ENCODE measurements around the gene ARHGAP26. TPM values are rescaled to one million over a fixed set of nuclear protein-coding genes. Genes with fewer than 3 reads are reported as not detected.

ARHGAP26 gene
- total RNA-seq, 1 experiment from 2014 or later, result 34.5 TPM

DNA sequence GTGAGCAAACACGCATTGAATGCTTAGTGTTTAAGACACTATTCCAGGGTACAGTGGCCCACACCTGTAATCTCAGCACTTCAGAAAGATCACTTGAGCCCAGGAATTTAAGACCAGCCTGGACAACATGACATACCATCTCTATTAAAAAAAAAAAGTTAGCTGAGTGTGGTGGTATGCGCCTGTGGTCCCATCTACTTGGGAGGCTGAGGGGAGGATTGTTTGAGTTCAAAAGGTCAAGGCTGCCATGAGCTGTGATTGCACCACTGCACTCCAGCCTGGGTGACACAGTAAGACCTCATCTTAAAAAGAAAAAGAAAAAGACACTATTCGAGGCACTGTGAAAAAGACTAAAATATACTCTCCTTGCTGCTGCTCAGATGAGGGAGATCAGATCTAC is 392.6 kb downstream of the ARHGAP26 start:
- Histone ChIP-seq H3K27me3 (ENCODE audit: insufficient read depth, low read length) (no peaks in the 10 kb centered on the region), H3K9me3 (ENCODE audit: control insufficient read depth in 1 of 2, insufficient read depth in 1 of 2, low read depth in 1 of 2, low read length in 2 of 2) (no peaks in the 10 kb centered on the region), H3K27ac (ENCODE audit: low read depth, low read length) (no peak overlapping the region), H3K36me3 (ENCODE audit: control insufficient read depth in 1 of 2, insufficient read depth in 2 of 2, low read length in 2 of 2) (no peaks in the 10 kb centered on the region), H3K4me3 (replicated peaks in 1 of 2; ENCODE audit: low read depth in 1 of 2, low read length in 2 of 2) (no peak overlapping the region), H3K79me2 (ENCODE audit: insufficient read depth, low read length) (no peaks in the 10 kb centered on the region), H3K9me2 (ENCODE audit: insufficient read depth) (no peaks in the 10 kb centered on the region), H4K20me1 (ENCODE audit: insufficient read depth) (no peaks in the 10 kb centered on the region), H3K4me2 (ENCODE audit: low read length) (no peak overlapping the region), H3K9ac (ENCODE audit: low read length) (no peak overlapping the region), H2AFZ (ENCODE audit: low read depth, low read length, poor library complexity, severe bottlenecking) (no peak overlapping the region), H3K4me1 (ENCODE audit: control insufficient read depth in 1 of 2, insufficient read depth in 2 of 2, low read length in 2 of 2) (no peaks in the 10 kb centered on the region)
- ChIA-PET CTCF (no interaction called here), POLR2A (no interaction called here), RAD21 (ENCODE audit: low non-redundant PET in 1 of 2, low total read pairs in 2 of 2, uncharacterized antibody in 2 of 2, unreplicated experiment in 2 of 2) (no interaction called here)
- no peak for DNase-seq (ENCODE audit: low read depth, low spot score)
- no peak for ATAC-seq
- no TSS peak for BruUV-seq (replicated peaks)
- intact Hi-C loops (cut with micrococcal nuclease), result no loop called here
- TF ChIP-seq, protein P1, sequence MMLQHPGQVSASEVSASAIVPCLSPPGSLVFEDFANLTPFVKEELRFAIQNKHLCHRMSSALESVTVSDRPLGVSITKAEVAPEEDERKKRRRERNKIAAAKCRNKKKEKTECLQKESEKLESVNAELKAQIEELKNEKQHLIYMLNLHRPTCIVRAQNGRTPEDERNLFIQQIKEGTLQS (IDR thresholded peaks at IDR 0.05), result no peak
- TF ChIP-seq EGR1 (IDR thresholded peaks at IDR 0.05; ENCODE audit: low read depth) (no peak), SIN3A (IDR thresholded peaks at IDR 0.05; ENCODE audit: low read depth) (no peak), POLR2A (IDR thresholded peaks at IDR 0.05; ENCODE audit: borderline replicate concordance, extremely low read depth, insufficient read depth, insufficient read length) (no peak), EZH2phosphoT487 (IDR thresholded peaks at IDR 0.05; ENCODE audit: borderline replicate concordance) (no peak), SRF (IDR thresholded peaks at IDR 0.05; ENCODE audit: low read depth) (no peak)
- TF ChIP-seq, protein P2, sequence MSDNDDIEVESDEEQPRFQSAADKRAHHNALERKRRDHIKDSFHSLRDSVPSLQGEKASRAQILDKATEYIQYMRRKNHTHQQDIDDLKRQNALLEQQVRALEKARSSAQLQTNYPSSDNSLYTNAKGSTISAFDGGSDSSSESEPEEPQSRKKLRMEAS (IDR thresholded peaks at IDR 0.05), result no peak
- TF ChIP-seq, protein P3, sequence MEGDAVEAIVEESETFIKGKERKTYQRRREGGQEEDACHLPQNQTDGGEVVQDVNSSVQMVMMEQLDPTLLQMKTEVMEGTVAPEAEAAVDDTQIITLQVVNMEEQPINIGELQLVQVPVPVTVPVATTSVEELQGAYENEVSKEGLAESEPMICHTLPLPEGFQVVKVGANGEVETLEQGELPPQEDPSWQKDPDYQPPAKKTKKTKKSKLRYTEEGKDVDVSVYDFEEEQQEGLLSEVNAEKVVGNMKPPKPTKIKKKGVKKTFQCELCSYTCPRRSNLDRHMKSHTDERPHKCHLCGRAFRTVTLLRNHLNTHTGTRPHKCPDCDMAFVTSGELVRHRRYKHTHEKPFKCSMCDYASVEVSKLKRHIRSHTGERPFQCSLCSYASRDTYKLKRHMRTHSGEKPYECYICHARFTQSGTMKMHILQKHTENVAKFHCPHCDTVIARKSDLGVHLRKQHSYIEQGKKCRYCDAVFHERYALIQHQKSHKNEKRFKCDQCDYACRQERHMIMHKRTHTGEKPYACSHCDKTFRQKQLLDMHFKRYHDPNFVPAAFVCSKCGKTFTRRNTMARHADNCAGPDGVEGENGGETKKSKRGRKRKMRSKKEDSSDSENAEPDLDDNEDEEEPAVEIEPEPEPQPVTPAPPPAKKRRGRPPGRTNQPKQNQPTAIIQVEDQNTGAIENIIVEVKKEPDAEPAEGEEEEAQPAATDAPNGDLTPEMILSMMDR (IDR thresholded peaks at IDR 0.05 in 2 of 3, conservative IDR thresholded peaks at IDR 0.05 in 1 of 3; ENCODE audit: borderline replicate concordance in 1 of 3, insufficient read depth in 1 of 3, low read depth in 2 of 3, low read length in 2 of 3), result no peak

DNA sequence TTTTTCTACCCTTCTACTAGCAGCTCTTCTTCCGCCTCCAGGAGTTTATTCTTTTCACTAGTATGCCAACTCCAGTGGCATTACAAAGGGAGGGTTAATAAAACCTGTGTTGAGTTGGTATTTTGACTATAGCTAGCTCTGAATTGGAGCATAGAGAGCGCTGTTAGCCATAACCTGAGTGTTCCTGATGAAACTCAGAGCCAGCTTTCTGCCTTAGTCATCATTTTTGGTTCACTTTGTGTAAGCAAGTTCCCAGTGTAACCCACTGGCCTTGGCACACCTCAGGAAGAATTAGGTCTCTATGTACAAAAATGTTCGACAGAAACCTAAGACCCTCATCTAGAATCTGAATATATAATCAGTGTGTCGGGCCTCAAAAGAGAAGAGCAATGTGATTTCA is 394.4 kb downstream of the ARHGAP26 start:
- Histone ChIP-seq H3K9me3 (ENCODE audit: control insufficient read depth in 1 of 2, insufficient read depth in 1 of 2, low read depth in 1 of 2, low read length in 2 of 2) (no peaks in the 10 kb centered on the region), H3K27me3 (ENCODE audit: insufficient read depth, low read length) (no peaks in the 10 kb centered on the region), H2AFZ (ENCODE audit: low read depth, low read length, poor library complexity, severe bottlenecking) (no peak overlapping the region), H3K9me2 (ENCODE audit: insufficient read depth) (no peaks in the 10 kb centered on the region), H3K4me3 (replicated peaks in 1 of 2; ENCODE audit: low read depth in 1 of 2, low read length in 2 of 2) (no peak overlapping the region), H3K9ac (ENCODE audit: low read length) (no peak overlapping the region), H4K20me1 (ENCODE audit: insufficient read depth) (no peaks in the 10 kb centered on the region), H3K36me3 (ENCODE audit: control insufficient read depth in 1 of 2, insufficient read depth in 2 of 2, low read length in 2 of 2) (no peaks in the 10 kb centered on the region), H3K79me2 (ENCODE audit: insufficient read depth, low read length) (no peaks in the 10 kb centered on the region), H3K4me2 (ENCODE audit: low read length) (no peak overlapping the region), H3K4me1 (ENCODE audit: control insufficient read depth in 1 of 2, insufficient read depth in 2 of 2, low read length in 2 of 2) (no peaks in the 10 kb centered on the region), H3K27ac (ENCODE audit: low read depth, low read length) (no peak overlapping the region)
- POLR2A ChIA-PET, result no interaction called here
- intact Hi-C loops (cut with micrococcal nuclease), result no loop called here
- TF ChIP-seq EZH2phosphoT487 (IDR thresholded peaks at IDR 0.05; ENCODE audit: borderline replicate concordance) (no peak), RAD21 (IDR thresholded peaks at IDR 0.05; ENCODE audit: low read depth) (no peak)
- TF ChIP-seq, protein P4, sequence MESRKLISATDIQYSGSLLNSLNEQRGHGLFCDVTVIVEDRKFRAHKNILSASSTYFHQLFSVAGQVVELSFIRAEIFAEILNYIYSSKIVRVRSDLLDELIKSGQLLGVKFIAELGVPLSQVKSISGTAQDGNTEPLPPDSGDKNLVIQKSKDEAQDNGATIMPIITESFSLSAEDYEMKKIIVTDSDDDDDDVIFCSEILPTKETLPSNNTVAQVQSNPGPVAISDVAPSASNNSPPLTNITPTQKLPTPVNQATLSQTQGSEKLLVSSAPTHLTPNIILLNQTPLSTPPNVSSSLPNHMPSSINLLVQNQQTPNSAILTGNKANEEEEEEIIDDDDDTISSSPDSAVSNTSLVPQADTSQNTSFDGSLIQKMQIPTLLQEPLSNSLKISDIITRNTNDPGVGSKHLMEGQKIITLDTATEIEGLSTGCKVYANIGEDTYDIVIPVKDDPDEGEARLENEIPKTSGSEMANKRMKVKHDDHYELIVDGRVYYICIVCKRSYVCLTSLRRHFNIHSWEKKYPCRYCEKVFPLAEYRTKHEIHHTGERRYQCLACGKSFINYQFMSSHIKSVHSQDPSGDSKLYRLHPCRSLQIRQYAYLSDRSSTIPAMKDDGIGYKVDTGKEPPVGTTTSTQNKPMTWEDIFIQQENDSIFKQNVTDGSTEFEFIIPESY (IDR thresholded peaks at IDR 0.05; ENCODE audit: extremely low read depth, insufficient replicate concordance, low read length), result no peak
- TF ChIP-seq, protein P2 (IDR thresholded peaks at IDR 0.05), result no peak
- no TSS peak for BruUV-seq (replicated peaks)
- no peak for DNase-seq (ENCODE audit: low read depth, low spot score)
- RAD21 ChIA-PET (ENCODE audit: low non-redundant PET in 1 of 2, low total read pairs in 2 of 2, uncharacterized antibody in 2 of 2, unreplicated experiment in 2 of 2), result no interaction called here
- ATAC-seq, result no peak
- CTCF ChIA-PET, result no interaction called here
